Activated CD4-positive, alpha-beta memory T cell treated with anti-CD3 and anti-CD28 coated beads, Interleukin-2, amount 10 ng/mL, durations not matched to agents 7 days and 5 days (primary cell): Measurements from ENCODE around the gene CRAMP1. TPM values are rescaled to one million over a fixed set of nuclear protein-coding genes. Genes with fewer than 3 reads are reported as not detected.
A peak's percentile ranks its signal among the peaks of the same experiment; 100 is the strongest.

Experiments
- CTCF ChIA-PET: fragments of 350-600 bp; sonication (Branson Sonifier 250); formaldehyde crosslinking; loops from one replicate; lab custom pipeline; 2021; ENCODE audit warnings: antibody characterized with exemption, inconsistent platforms; lab: Charles Lee
- POLR2A ChIA-PET: fragments of 350-600 bp; sonication (Branson Sonifier 250); formaldehyde crosslinking; loops from one replicate; lab custom pipeline; 2021; ENCODE audit warnings: antibody characterized with exemption; lab: Charles Lee
- DNase-seq: peaks from one replicate; pipeline ENCODE4 v3.0.0-alpha.2; 2020
- H3K27ac Mint-ChIP-seq: one replicate; pipeline ENCODE4 v1.8.0; 2021; ENCODE audit warnings: mild to moderate bottlenecking, mixed read lengths
- H3K27me3 Mint-ChIP-seq: one replicate; pipeline ENCODE4 v1.8.0; 2021; ENCODE audit warnings: mixed read lengths
- H3K36me3 Mint-ChIP-seq: one replicate; pipeline ENCODE4 v1.8.0; 2021; ENCODE audit warnings: low read depth, mixed read lengths
- H3K4me1 Mint-ChIP-seq: one replicate; pipeline ENCODE4 v1.8.0; 2021; ENCODE audit warnings: mixed read lengths
- H3K4me3 Mint-ChIP-seq: one replicate; pipeline ENCODE4 v1.8.0; 2021; ENCODE audit warnings: mild to moderate bottlenecking, mixed read lengths
- H3K9me3 Mint-ChIP-seq: one replicate; pipeline ENCODE4 v1.8.0; 2021; ENCODE audit warnings: mixed read lengths
- total RNA-seq, 2 experiments: library from RNA; stranded (reverse); gene quantifications; one replicate each; pipeline ENCODE4 v1.2.3, GENCODE V29; 2021

Gene CRAMP1
- total RNA-seq, 2 experiments from 2014 or later, result 24.2 to 24.5 TPM

- Mint-ChIP-seq H3K27ac (no peak overlapping the region), H3K27me3 (no peaks in the 10 kb centered on the region), H3K36me3 (peaks cover 56% of the 10 kb centered on the region), H3K4me1 (peaks cover 45% of the 10 kb centered on the region), H3K4me3 (no peak overlapping the region), H3K9me3 (no peaks in the 10 kb centered on the region)
- ChIA-PET POLR2A (interaction anchor here (1.2 kb wide), 1 partner anchor 27 kb away, joined by 3 read pairs; no protein-coding TSS in a partner anchor), CTCF (interaction anchor here (0.6 to 1.0 kb wide), 2 partner anchors 60 to 286 kb away, joined by 3 read pairs; no protein-coding TSS in a partner anchor)
- no peak for DNase-seq
Observed at GRCh38 chr16:1641261-1641660, 29.1 kb downstream of the CRAMP1 start.

- Mint-ChIP-seq H3K36me3 (peaks cover 60% of the 10 kb centered on the region), H3K4me3 (no peak overlapping the region), H3K27ac (no peak overlapping the region), H3K4me1 (peaks cover 53% of the 10 kb centered on the region), H3K9me3 (no peaks in the 10 kb centered on the region), H3K27me3 (no peaks in the 10 kb centered on the region)
- CTCF ChIA-PET, result interaction anchor here (0.6 kb wide), 1 partner anchor 26 kb away, joined by 3 read pairs; no protein-coding TSS in a partner anchor
- no peak for DNase-seq
- POLR2A ChIA-PET, result no interaction called here
Observed at GRCh38 chr16:1642148-1642547, 30.0 kb downstream of the CRAMP1 start.

- DNase-seq, result no peak
- Mint-ChIP-seq H3K27ac (no peak overlapping the region), H3K4me3 (no peak overlapping the region), H3K36me3 (peaks cover 62% of the 10 kb centered on the region), H3K4me1 (peaks cover 49% of the 10 kb centered on the region), H3K9me3 (no peaks in the 10 kb centered on the region), H3K27me3 (no peaks in the 10 kb centered on the region)
- ChIA-PET POLR2A (no interaction called here), CTCF (no interaction called here)
Observed at GRCh38 chr16:1642753-1643152, 30.6 kb downstream of the CRAMP1 start.

GRCh38 chr16:1643521-1643920 lies 31.4 kb downstream of the CRAMP1 start:
- POLR2A ChIA-PET, result no interaction called here
- Mint-ChIP-seq H3K4me1 (peaks cover 47% of the 10 kb centered on the region), H3K36me3 (peaks cover 60% of the 10 kb centered on the region), H3K27ac (peak overlapping the region; percentile 49), H3K9me3 (no peaks in the 10 kb centered on the region), H3K27me3 (no peaks in the 10 kb centered on the region), H3K4me3 (no peak overlapping the region)
- DNase-seq, result no peak
- CTCF ChIA-PET, result interaction anchor here (0.7 kb wide), 1 partner anchor 9 kb away, joined by 3 read pairs; no protein-coding TSS in a partner anchor

- H3K4me1 Mint-ChIP-seq, result peaks cover 36% of the 10 kb centered on the region
- no peaks in the 10 kb centered on the region for H3K27me3 Mint-ChIP-seq
- ChIA-PET CTCF (no interaction called here), POLR2A (no interaction called here)
- H3K36me3 Mint-ChIP-seq, result peaks cover 53% of the 10 kb centered on the region
- H3K4me3 Mint-ChIP-seq, result no peak overlapping the region
- peak overlapping the region; percentile 71 for H3K27ac Mint-ChIP-seq
- peak; percentile 60 for DNase-seq
- no peaks in the 10 kb centered on the region for H3K9me3 Mint-ChIP-seq
Observed at GRCh38 chr16:1645914-1646525, 33.9 kb downstream of the CRAMP1 start.

GRCh38 chr16:1647856-1648255 lies 35.7 kb downstream of the CRAMP1 start:
- ChIA-PET CTCF (no interaction called here), POLR2A (no interaction called here)
- H3K36me3 Mint-ChIP-seq, result peaks cover 55% of the 10 kb centered on the region
- H3K4me3 Mint-ChIP-seq, result no peak overlapping the region
- H3K27me3 Mint-ChIP-seq, result no peaks in the 10 kb centered on the region
- no peak for DNase-seq
- no peaks in the 10 kb centered on the region for H3K9me3 Mint-ChIP-seq
- no peak overlapping the region for H3K27ac Mint-ChIP-seq
- H3K4me1 Mint-ChIP-seq, result peaks cover 40% of the 10 kb centered on the region

GRCh38 chr16:1650131-1650530 lies 38.0 kb downstream of the CRAMP1 start:
- H3K27me3 Mint-ChIP-seq, result no peaks in the 10 kb centered on the region
- ChIA-PET POLR2A (interaction anchor here (1.5 kb wide), 1 partner anchor 56 kb away, joined by 4 read pairs; the partner anchor contains the start of gene MAPK8IP3), CTCF (interaction anchor here (1.8 kb wide), 1 partner anchor 55 kb away, joined by 6 read pairs; the partner anchor contains the start of gene MAPK8IP3)
- no peaks in the 10 kb centered on the region for H3K9me3 Mint-ChIP-seq
- H3K27ac Mint-ChIP-seq, result no peak overlapping the region
- H3K36me3 Mint-ChIP-seq, result peaks cover 49% of the 10 kb centered on the region
- no peak for DNase-seq
- H3K4me1 Mint-ChIP-seq, result peaks cover 30% of the 10 kb centered on the region
- H3K4me3 Mint-ChIP-seq, result no peak overlapping the region

- CTCF ChIA-PET, result interaction anchor here (1.8 kb wide), 1 partner anchor 54 kb away, joined by 6 read pairs; the partner anchor contains the start of gene MAPK8IP3
- H3K36me3 Mint-ChIP-seq, result peaks cover 47% of the 10 kb centered on the region
Observed at GRCh38 chr16:1651094-1651973, 39.2 kb downstream of the CRAMP1 start.

GRCh38 chr16:1651974-1652312 lies 39.8 kb downstream of the CRAMP1 start:
- DNase-seq, result no peak
- Mint-ChIP-seq H3K36me3 (peaks cover 43% of the 10 kb centered on the region), H3K9me3 (no peaks in the 10 kb centered on the region), H3K4me1 (peaks cover 13% of the 10 kb centered on the region), H3K27me3 (no peaks in the 10 kb centered on the region), H3K4me3 (no peak overlapping the region), H3K27ac (peak overlapping the region; percentile 29)
- ChIA-PET POLR2A (no interaction called here), CTCF (interaction anchor here (0.6 kb wide), 1 partner anchor 8 kb away, joined by 3 read pairs; no protein-coding TSS in a partner anchor)

More at GRCh38 chr16:1651094-1651973, 39.2 kb downstream of the CRAMP1 start:
- peak overlapping the region; percentile 29 for H3K27ac Mint-ChIP-seq
- H3K9me3 Mint-ChIP-seq, result no peaks in the 10 kb centered on the region
- no peak overlapping the region for H3K4me3 Mint-ChIP-seq
- peaks cover 19% of the 10 kb centered on the region for H3K4me1 Mint-ChIP-seq
- no peaks in the 10 kb centered on the region for H3K27me3 Mint-ChIP-seq
- peak; percentile 21 for DNase-seq
- POLR2A ChIA-PET, result interaction anchor here (1.5 kb wide), 1 partner anchor 55 kb away, joined by 4 read pairs; the partner anchor contains the start of gene MAPK8IP3

GRCh38 chr16:1653023-1653422 lies 40.9 kb downstream of the CRAMP1 start:
- CTCF ChIA-PET, result no interaction called here
- Mint-ChIP-seq H3K27ac (no peak overlapping the region), H3K27me3 (no peaks in the 10 kb centered on the region), H3K4me1 (peaks cover 9% of the 10 kb centered on the region), H3K36me3 (peaks cover 38% of the 10 kb centered on the region), H3K9me3 (no peaks in the 10 kb centered on the region), H3K4me3 (no peak overlapping the region)
- DNase-seq, result no peak
- POLR2A ChIA-PET, result no interaction called here

GRCh38 chr16:1654505-1655268 lies 42.5 kb downstream of the CRAMP1 start:
- Mint-ChIP-seq H3K27ac (no peak overlapping the region), H3K36me3 (peaks cover 37% of the 10 kb centered on the region), H3K4me3 (no peak overlapping the region), H3K27me3 (no peaks in the 10 kb centered on the region), H3K9me3 (no peaks in the 10 kb centered on the region), H3K4me1 (peaks cover 10% of the 10 kb centered on the region)
- ChIA-PET POLR2A (no interaction called here), CTCF (no interaction called here)
- no peak for DNase-seq

- Mint-ChIP-seq H3K9me3 (no peaks in the 10 kb centered on the region), H3K36me3 (peaks cover 37% of the 10 kb centered on the region), H3K4me3 (no peak overlapping the region), H3K4me1 (peaks cover 10% of the 10 kb centered on the region), H3K27ac (no peak overlapping the region), H3K27me3 (no peaks in the 10 kb centered on the region)
- DNase-seq, result no peak
- ChIA-PET CTCF (no interaction called here), POLR2A (no interaction called here)
Observed at GRCh38 chr16:1655269-1655807, 43.2 kb downstream of the CRAMP1 start.
